Kidney epithelial cell (primary cell): ENCODE results near the gene ADAM12. TPM values are rescaled to one million over a fixed set of nuclear protein-coding genes. Genes with fewer than 3 reads are reported as not detected.

Source experiments
- DNase-seq: peaks from one replicate; pipeline ENCODE4 v3.0.0-alpha.2; 2010; ENCODE audit warnings: low read depth
- H3K27me3 ChIP-seq: 2 replicates; pipeline ENCODE4 v1.6.0; 2011; ENCODE audit warnings: low read length; ENCODE audit not compliant: control insufficient read depth, insufficient read depth
- H3K36me3 ChIP-seq: 2 replicates; pipeline ENCODE4 v1.5.1; 2011; ENCODE audit warnings: low read length; ENCODE audit not compliant: control insufficient read depth, insufficient read depth
- H3K4me3 ChIP-seq: 2 replicates; pipeline ENCODE4 v1.5.1; 2011; ENCODE audit warnings: low read depth, mild to moderate bottlenecking, control low read depth, low read length
- total RNA-seq: library from RNA; depleted of rRNA; stranded (reverse); fragments of >200 nt; gene quantifications from 2 replicates; pipeline ENCODE4 v1.2.3, GENCODE V29; 2015
- TF ChIP-seq, protein P1 (sequence below): IDR thresholded peaks from 2 replicates; pipeline ENCODE4 v1.5.1; 2011; ENCODE audit warnings: mild to moderate bottlenecking, moderate library complexity, low read length, control low read depth, inconsistent platforms; ENCODE audit not compliant: insufficient read depth, poor library complexity, severe bottlenecking

Gene ADAM12
- total RNA-seq, 1 donor from 2014 or later: 21.9 TPM

DNA sequence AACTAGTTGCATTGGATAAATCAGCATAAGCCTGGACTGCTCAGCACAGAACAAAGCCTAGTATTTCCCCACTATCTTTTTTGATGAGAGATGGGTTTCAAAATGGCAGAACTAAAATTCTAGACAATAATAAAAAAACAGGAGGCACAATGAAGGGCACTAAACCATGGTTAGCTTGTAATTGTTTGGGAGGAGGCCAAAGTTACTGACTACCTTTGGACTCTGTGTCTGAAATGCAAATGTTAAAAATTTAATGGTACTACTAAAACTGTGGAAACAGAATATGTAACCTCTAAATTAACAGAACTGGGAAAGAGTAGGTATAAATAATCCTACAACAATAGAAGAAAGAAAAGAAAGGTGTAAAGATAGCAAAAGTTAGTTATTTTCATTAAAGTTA lies 13.0 kb downstream of the ADAM12 start:
- Histone ChIP-seq H3K27me3 (no peaks in the 10 kb centered on the region), H3K4me3 (no peak overlapping the region), H3K36me3 (no peaks in the 10 kb centered on the region)
- DNase-seq: no peak
- TF ChIP-seq, protein P1, sequence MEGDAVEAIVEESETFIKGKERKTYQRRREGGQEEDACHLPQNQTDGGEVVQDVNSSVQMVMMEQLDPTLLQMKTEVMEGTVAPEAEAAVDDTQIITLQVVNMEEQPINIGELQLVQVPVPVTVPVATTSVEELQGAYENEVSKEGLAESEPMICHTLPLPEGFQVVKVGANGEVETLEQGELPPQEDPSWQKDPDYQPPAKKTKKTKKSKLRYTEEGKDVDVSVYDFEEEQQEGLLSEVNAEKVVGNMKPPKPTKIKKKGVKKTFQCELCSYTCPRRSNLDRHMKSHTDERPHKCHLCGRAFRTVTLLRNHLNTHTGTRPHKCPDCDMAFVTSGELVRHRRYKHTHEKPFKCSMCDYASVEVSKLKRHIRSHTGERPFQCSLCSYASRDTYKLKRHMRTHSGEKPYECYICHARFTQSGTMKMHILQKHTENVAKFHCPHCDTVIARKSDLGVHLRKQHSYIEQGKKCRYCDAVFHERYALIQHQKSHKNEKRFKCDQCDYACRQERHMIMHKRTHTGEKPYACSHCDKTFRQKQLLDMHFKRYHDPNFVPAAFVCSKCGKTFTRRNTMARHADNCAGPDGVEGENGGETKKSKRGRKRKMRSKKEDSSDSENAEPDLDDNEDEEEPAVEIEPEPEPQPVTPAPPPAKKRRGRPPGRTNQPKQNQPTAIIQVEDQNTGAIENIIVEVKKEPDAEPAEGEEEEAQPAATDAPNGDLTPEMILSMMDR: no peak

GRCh38 chr10:126374435-126374834 lies 13.8 kb downstream of the ADAM12 start:
- no peak for DNase-seq
- H3K27me3 ChIP-seq: no peaks in the 10 kb centered on the region
- TF ChIP-seq, protein P1: no peak
- no peaks in the 10 kb centered on the region for H3K36me3 ChIP-seq
- no peak overlapping the region for H3K4me3 ChIP-seq

DNA sequence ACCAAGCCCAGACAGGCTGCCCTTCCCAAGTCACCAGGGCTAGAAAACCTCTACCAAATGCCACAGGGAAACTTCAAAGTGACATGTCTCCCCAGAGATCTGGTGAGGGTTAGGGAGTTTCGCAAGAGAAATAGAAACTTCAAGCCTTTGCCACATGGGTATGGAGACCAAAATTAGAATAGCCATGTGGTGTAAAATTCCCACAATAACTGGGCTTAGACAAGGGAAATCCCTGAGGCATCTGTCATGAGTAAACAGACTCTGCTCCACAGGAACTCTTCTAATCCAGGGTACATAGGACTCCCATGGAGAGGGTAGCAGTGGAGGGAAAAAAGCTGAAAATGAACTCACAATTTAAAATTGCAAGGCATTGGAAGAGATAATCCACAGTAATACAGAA lies 14.3 kb downstream of the ADAM12 start:
- H3K4me3 ChIP-seq: no peak overlapping the region
- DNase-seq: no peak
- H3K36me3 ChIP-seq: no peaks in the 10 kb centered on the region
- TF ChIP-seq, protein P1: no peak
- H3K27me3 ChIP-seq: no peaks in the 10 kb centered on the region

- DNase-seq: no peak
- Histone ChIP-seq H3K27me3 (no peaks in the 10 kb centered on the region), H3K4me3 (no peak overlapping the region), H3K36me3 (no peaks in the 10 kb centered on the region)
- TF ChIP-seq, protein P1: no peak
Measured at GRCh38 chr10:126373147-126373546, 15.1 kb downstream of the ADAM12 start.

DNA sequence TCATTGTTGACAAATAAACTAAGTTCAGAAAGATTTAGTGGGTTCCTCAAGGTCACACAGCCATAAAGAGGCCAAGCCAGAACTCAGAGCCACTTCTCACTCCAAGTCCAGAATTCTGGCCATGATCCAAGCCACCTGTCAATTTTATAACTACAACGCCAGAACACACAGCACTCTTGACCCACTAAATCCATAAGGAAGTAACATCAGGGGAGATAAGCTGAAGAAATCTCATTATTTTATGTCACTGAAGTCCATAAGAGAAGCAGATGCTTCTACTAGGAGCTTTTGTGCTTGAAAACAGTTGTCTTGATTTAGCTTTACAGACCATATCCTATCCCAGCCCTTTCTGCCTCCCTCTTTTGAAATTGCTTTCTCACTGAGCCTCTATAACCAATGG lies 15.9 kb downstream of the ADAM12 start:
- TF ChIP-seq, protein P1: no peak
- Histone ChIP-seq H3K4me3 (no peak overlapping the region), H3K27me3 (no peaks in the 10 kb centered on the region), H3K36me3 (no peaks in the 10 kb centered on the region)
- DNase-seq: no peak

DNA sequence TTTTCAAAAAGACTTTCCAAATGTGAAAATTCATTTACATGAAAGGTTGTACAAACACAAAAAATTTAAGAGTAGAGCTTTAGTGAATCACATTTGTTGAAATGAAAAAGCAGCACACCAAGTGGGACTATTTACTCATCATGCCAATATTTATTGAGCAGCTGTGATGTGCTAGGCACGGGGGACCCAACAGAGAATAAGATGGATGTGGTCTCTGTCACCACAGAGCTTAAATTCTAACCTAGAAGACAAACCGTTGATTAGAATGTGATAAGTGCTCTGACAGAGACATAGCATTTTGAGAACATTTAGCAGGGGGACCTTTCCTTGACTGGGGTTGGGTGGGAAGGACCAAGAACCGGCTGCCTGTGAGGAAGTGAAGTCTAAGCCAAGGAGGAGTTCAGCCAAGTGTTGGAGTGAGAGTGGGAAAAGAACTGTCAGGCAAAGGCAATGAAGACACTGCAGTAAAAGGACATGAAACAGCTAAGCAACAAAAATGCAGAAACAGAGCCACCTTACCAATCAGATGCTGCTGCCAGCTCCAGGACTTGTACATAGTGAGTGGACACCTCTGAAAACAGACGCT lies 19.1 kb downstream of the ADAM12 start:
- Histone ChIP-seq H3K4me3 (no peak overlapping the region), H3K27me3 (no peaks in the 10 kb centered on the region), H3K36me3 (no peaks in the 10 kb centered on the region)
- TF ChIP-seq, protein P1: no peak
- no peak for DNase-seq
